Aorta (tissue), 5 donors: Measurements from ENCODE around the gene NUS1. TPM values are rescaled to one million over a fixed set of nuclear protein-coding genes. Genes with fewer than 3 reads are reported as not detected.
"Not testable (repeated sequence)": the region's sequence is repeated elsewhere in the genome, so short reads cannot be mapped to it uniquely, and the experiment has no call there.

Experiments used
- ATAC-seq: fragments of 200-7000 bp; cut with Tn5 transposase; one replicate; pipeline ENCODE4 v1.9.1; 2022; ENCODE audit warnings: moderate library complexity; ENCODE audit not compliant: low FRiP score
- DNase-seq, 2 donors: peaks; one replicate each; pipeline ENCODE4 v3.0.0-alpha.2; 2020
- H3K27ac ChIP-seq, 2 donors: one replicate each; pipeline ENCODE4 v1.5.1; 2013; ENCODE audit warnings: low read length in 2 of 2, mild to moderate bottlenecking in 2 of 2, moderate library complexity in 2 of 2, control low read depth in 1 of 2, inconsistent platforms in 1 of 2, low read depth in 1 of 2
- H3K27me3 ChIP-seq, 2 donors: one replicate each; pipeline ENCODE4 v1.6.1; 2013; ENCODE audit warnings: control low read depth in 1 of 2, low read length in 1 of 2, mild to moderate bottlenecking in 1 of 2, moderate library complexity in 1 of 2; ENCODE audit not compliant: insufficient read depth in 2 of 2, control insufficient read depth in 1 of 2
- H3K36me3 ChIP-seq, 2 donors: one replicate each; pipeline ENCODE4 v1.6.1; 2013; ENCODE audit warnings: control low read depth in 1 of 2, low read length in 1 of 2, mild to moderate bottlenecking in 1 of 2; ENCODE audit not compliant: insufficient read depth in 2 of 2, control insufficient read depth in 1 of 2
- H3K4me1 ChIP-seq, 2 donors: one replicate each; pipeline ENCODE4 v1.6.1; 2013; ENCODE audit warnings: low read length in 2 of 2, control low read depth in 1 of 2, mild to moderate bottlenecking in 1 of 2, moderate library complexity in 1 of 2; ENCODE audit not compliant: insufficient read depth in 2 of 2, control insufficient read depth in 1 of 2
- H3K4me3 ChIP-seq, 2 donors: one replicate each; pipeline ENCODE4 v1.5.1; 2013; ENCODE audit warnings: low read length in 2 of 2, control low read depth in 1 of 2, mild to moderate bottlenecking in 1 of 2
- H3K9me3 ChIP-seq: one replicate; pipeline ENCODE4 v1.6.1; 2013; ENCODE audit warnings: mild to moderate bottlenecking, low read length; ENCODE audit not compliant: control insufficient read depth
- WGBS, 2 donors: extraction: QIAGEN DNeasy Blood & Tissue Kit; methylation state at CpG; one replicate each; pipeline ENCODE4 v1.1.7; 2013; 5-methylcytosine and 5-hydroxymethylcytosine counted together
- intact Hi-C, 2 donors: fragments of 100-400 bp; cut with DNase I; formaldehyde crosslinking; loops; one replicate each; pipeline versions ENCODE4 v1.14.2 to v1.15.0; 2022
- polyA plus RNA-seq, 2 donors: library from polyadenylated mRNA; stranded (reverse); fragments of 200-250 nt; gene quantifications; one replicate each; pipeline ENCODE4 v1.2.3, GENCODE V29; 2013
- total RNA-seq, 2 donors: library from RNA; stranded (reverse); fragmentation: NEBNext Ultra II Directional; extraction: Animal tissue kit (Norgen Biotek cat#: 25700); gene quantifications; one replicate each; pipeline ENCODE4 v1.2.1, GENCODE V29; 2021
- donor health status: healthy with polysubstance abuse.
- donor health status: Bipolar disorder and iron deficiency.
- donor health status: DM: no; HTN: no; CAD: no.
- donor health status: DM: no; HTN: no; CAD: no.
- donor health status: DM: yes; HTN: yes; CAD: no.

NUS1 gene
- total and polyA plus RNA-seq, 4 donors: 16.7 to 36.9 (median 29.9) TPM

DNA sequence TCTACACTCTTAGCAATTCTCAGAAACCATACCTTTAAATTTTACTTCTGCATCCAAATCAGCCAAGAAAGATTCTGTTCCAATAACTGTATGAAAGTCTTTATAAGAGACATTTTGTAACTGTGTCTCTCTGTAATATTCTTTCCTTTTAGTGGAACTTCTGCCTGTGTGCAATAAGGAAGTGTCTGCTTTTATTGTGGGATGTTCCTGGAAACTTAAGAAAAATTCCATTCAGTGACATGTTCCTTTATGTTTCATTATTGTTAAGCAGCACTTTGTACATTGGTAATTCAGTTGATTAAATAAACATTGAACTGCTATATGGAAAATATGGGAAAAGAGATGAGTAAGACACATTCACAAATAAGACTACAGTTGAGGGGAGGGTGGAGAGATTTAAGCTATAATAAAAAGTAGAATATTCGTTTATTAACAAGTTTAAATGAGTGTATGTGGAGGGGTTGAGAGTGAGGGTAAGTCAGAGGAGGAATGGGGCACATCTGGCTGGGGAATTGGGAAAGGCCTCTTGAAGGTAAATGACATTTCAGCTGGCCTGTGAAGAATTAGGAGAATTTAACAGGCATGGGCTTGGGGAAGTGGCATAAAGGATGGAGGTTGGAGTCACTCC is 11.9 kb downstream of the NUS1 start:
- Histone ChIP-seq H3K4me1 (no peaks in the 10 kb centered on the region), H3K36me3 (no peaks in the 10 kb centered on the region), H3K27ac (no peak overlapping the region), H3K9me3 (no peaks in the 10 kb centered on the region), H3K27me3 (no peaks in the 10 kb centered on the region), H3K4me3 (no peak overlapping the region)
- WGBS, 2 donors: 76 to 88% methylated on average over 1 of the region's 1 CpG
- intact Hi-C loops: no loop called here
- DNase-seq (no peak), ATAC-seq (no peak)

DNA sequence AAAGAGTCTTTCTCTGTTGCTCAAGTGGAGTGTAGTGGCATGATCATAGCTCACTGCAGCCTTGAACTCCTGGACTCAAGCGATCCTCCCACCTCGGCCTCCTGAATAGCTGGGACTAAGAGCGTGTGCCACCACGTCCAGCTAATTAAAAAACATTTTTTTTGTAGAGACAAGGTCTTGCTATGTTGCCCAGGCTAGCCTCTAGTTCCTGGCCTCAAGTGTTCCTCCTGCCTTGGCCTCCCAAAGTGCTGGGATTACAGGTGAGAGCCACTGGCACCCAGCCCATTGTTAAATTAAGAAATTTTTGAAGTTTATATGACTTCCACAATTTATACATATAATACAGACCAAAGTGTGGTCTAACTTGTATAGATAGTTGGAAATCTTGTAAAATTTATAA is 14.3 kb downstream of the NUS1 start:
- WGBS, 2 donors: 97 to 99% methylated on average over 4 of the region's 4 CpGs
- H3K36me3 ChIP-seq, DNase-seq, H3K27ac ChIP-seq, H3K4me1 ChIP-seq, H3K9me3 ChIP-seq, H3K27me3 ChIP-seq, H3K4me3 ChIP-seq, intact Hi-C loops, ATAC-seq: not testable (repeated sequence)

DNA sequence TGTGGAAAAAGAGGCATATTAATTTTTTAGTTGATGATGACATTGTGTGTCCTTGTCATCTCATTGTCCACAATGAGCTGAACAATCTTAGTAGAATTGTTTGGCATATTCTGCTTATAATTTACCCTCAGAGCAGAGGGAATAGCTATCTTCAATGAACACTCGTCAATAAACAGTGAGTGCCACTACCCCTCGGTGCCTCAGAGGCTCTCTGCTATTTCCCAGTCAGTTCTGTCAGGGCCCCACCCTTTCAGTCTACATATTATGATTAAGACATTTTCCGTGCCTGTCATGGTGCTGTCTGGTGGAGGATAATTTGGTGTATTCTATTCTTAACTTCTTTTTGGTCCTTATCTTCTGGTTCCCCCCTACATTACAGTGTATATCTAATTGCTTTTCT is 31.2 kb downstream of the NUS1 start:
- intact Hi-C loops: no loop called here
- Histone ChIP-seq H3K27me3 (no peaks in the 10 kb centered on the region), H3K36me3 (peaks cover 2% of the 10 kb centered on the region in 2 donors), H3K4me3 (no peak overlapping the region), H3K4me1 (no peaks in the 10 kb centered on the region), H3K27ac (no peak overlapping the region), H3K9me3 (no peaks in the 10 kb centered on the region)
- 66 to 82% methylated on average over 3 of the region's 3 CpGs for WGBS, 2 donors
- no peak for ATAC-seq
- no peak for DNase-seq

DNA sequence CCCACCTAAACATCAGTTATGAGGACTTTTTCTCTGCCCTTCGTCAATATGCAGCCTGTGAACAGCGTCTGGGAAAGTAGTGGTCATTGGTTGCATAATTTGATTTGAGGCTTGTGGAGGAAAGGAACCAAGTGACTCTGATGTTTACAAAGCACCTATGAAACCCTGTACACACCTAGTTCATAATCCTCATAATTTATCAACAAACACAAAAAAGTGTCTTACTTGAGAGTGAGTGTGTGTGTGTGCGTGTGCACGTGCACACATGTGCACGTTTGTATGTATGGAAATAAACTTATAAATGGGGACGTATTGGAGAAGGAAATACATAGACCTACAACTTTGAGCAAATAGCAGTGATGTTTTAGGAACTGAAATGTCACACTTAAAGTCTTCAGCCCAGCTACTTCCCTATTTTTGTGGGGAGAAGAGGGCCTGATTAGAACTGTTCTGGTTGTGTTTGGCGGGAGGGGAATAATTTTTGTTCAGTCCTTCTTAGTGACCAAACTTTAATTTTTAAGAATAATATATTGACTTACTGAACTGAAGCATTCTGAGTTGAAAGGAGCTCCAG is 31.8 kb downstream of the NUS1 start:
- H3K9me3 ChIP-seq, ATAC-seq, intact Hi-C loops, DNase-seq, H3K27me3 ChIP-seq, H3K4me3 ChIP-seq, H3K27ac ChIP-seq, H3K36me3 ChIP-seq, H3K4me1 ChIP-seq: not testable (repeated sequence)
- WGBS, 2 donors: 90 to 93% methylated on average over 6 of the region's 7 CpGs

DNA sequence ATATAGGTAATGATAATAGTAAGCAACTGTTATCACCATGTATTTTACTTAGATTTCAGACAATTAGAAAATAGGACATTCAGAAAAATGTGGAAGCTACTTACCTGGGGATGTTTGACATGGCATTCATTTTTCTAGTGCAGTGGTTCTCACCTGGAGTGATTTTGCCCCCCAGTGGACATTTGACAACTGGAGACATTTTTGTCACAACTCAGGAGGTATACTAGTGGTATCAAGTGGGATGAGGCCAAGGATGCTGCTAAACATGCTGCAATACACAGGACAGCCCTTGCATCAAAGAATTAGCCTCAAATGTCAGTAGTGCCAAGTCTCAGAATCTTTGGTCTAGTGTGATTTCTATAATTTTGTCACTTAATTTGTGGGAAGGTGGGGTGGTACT is 36.1 kb downstream of the NUS1 start:
- no peak overlapping the region for H3K4me3 ChIP-seq
- no peak for DNase-seq
- intact Hi-C loops: no loop called here
- no peak overlapping the region for H3K27ac ChIP-seq
- H3K36me3 ChIP-seq: no peaks in the 10 kb centered on the region
- H3K4me1 ChIP-seq: no peaks in the 10 kb centered on the region
- ATAC-seq: no peak
- no peaks in the 10 kb centered on the region for H3K9me3 ChIP-seq
- no peaks in the 10 kb centered on the region for H3K27me3 ChIP-seq

DNA sequence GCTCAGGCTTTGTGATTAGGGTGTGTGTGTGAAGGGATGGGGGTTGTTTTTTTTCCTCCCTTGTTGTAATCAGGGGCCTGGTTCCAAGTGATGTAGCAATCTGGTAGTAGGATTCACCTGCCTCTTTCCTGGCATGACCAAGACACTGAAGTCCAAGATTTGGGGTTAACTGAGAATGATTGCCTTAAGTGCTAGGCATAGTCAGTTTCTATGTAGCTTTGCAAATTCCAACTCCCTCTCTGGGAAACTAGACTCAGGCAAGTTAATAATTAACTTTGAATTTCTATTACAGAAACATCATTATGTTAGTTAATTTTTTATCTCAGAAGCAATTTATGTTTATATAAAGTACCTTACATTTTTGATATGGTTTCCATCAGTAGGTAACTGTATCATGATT is 43.6 kb downstream of the NUS1 start:
- Histone ChIP-seq H3K36me3 (no peaks in the 10 kb centered on the region), H3K27ac (no peak overlapping the region), H3K9me3 (no peaks in the 10 kb centered on the region), H3K4me3 (no peak overlapping the region), H3K4me1 (no peaks in the 10 kb centered on the region), H3K27me3 (no peaks in the 10 kb centered on the region)
- ATAC-seq (no peak), DNase-seq (no peak)
- intact Hi-C loops: no loop called here

DNA sequence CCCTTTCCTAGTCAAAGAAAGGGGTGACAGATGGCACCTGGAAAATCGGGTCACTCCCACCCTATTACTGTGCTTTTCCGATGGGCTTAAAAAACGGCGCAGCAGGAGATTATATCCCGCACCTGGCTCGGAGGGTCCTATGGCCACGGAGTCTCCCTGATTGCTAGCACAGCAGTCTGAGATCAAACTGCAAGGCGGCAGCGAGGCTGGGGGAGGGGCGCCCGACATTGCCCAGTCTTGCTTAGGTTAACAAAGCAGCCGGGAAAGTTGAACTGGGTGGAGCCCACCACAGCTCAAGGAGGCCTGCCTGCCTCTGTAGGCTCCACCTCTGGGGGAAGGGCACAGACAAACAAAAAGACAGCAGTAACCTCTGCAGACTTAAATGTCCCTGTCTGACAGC is 46.3 kb downstream of the NUS1 start:
- H3K27ac ChIP-seq, ATAC-seq, H3K36me3 ChIP-seq, DNase-seq, H3K4me1 ChIP-seq, H3K4me3 ChIP-seq, H3K9me3 ChIP-seq, intact Hi-C loops, H3K27me3 ChIP-seq: not testable (repeated sequence)
- WGBS, 2 donors: 96 to 97% methylated on average over 12 of the region's 12 CpGs

DNA sequence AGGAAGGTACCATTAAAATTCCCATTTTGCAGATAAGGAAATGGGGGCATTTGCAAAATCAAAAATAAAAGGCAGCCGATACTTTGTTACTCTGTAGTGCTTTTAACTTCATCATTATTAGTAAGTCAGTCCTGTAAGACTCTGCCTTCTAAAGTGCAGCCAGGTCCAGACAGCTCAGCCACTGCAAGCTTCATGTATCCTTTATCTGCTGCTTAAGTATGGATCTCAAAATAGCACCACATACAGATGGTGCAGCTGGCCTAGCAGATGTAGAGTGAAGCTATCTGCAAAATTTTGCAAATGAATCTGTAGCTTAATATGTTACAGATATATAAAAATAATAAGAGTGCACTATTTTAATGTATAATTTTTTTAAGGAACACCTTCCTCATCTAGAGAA is 53.4 kb downstream of the NUS1 start:
- Histone ChIP-seq H3K4me3 (no peak overlapping the region), H3K9me3 (no peaks in the 10 kb centered on the region), H3K36me3 (no peaks in the 10 kb centered on the region), H3K27me3 (no peaks in the 10 kb centered on the region), H3K27ac (no peak overlapping the region), H3K4me1 (no peaks in the 10 kb centered on the region)
- ATAC-seq (no peak), DNase-seq (no peak)
- 92 to 95% methylated on average over 1 of the region's 1 CpG for WGBS, 2 donors
- intact Hi-C loops: no loop called here

DNA sequence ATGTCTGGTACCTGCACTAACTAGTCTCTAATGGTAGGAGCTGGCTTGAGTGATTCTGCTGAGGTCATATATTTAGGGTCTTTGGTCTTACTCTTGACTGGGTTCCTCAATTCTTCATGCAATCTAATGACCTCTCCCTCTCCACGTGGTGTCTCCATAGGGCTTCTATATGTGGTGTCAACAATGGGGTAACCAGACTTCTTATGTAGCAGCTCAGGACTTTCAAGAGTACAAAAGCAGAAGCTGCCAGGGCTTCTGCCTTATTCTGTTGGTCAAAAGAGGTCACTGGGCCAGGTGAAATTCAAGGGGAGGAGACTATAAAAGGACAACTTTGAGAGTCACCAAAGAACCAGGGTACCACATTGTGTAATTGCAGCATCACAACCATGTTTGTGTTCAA is 54.3 kb downstream of the NUS1 start:
- Histone ChIP-seq H3K27ac (no peak overlapping the region), H3K36me3 (no peaks in the 10 kb centered on the region), H3K27me3 (no peaks in the 10 kb centered on the region), H3K9me3 (no peaks in the 10 kb centered on the region), H3K4me1 (no peaks in the 10 kb centered on the region), H3K4me3 (no peak overlapping the region)
- ATAC-seq (no peak), DNase-seq (no peak)
- 22 to 38% methylated on average over 1 of the region's 1 CpG for WGBS, 2 donors
- intact Hi-C loops: no loop called here
